Colonic mucosa (tissue), 4 donors: ENCODE measurements around the gene DNAJC11. TPM values are rescaled to one million over a fixed set of nuclear protein-coding genes. Genes with fewer than 3 reads are reported as not detected.

ENCODE experiments used
- DNase-seq: peaks from one replicate; pipeline ENCODE4 v3.0.0-alpha.2; 2020
- H3K27ac ChIP-seq: fragments of 200-600 bp; one replicate; pipeline ENCODE4 v1.8.0; 2021
- H3K27me3 ChIP-seq: fragments of 200-600 bp; one replicate; pipeline ENCODE4 v1.8.0; 2021
- H3K36me3 ChIP-seq: fragments of 200-600 bp; one replicate; pipeline ENCODE4 v1.8.0; 2021
- H3K4me1 ChIP-seq: fragments of 200-600 bp; one replicate; pipeline ENCODE4 v1.8.0; 2021; ENCODE audit warnings: mild to moderate bottlenecking
- H3K4me3 ChIP-seq: fragments of 200-600 bp; one replicate; pipeline ENCODE4 v1.8.0; 2021
- H3K9ac ChIP-seq, 2 donors: one replicate each; pipeline ENCODE4 v1.7.0; 2013; ENCODE audit warnings: control low read depth in 2 of 2, low read depth in 2 of 2, low read length in 2 of 2
- H3K9me3 ChIP-seq: fragments of 200-600 bp; one replicate; pipeline ENCODE4 v1.8.0; 2021
- intact Hi-C: fragments of 100-400 bp; cut with DNase I; formaldehyde crosslinking; loops from one replicate; pipeline ENCODE4 v1.14.1; 2022
- total RNA-seq, 2 donors: library from RNA; stranded (reverse); fragmentation: NEBNext Ultra II Directional in 1 of 2; extraction: Animal tissue kit (Norgen Biotek cat#: 25700) in 1 of 2; gene quantifications; one replicate each; pipeline ENCODE4 v1.2.1, GENCODE V29; 2021
- TF ChIP-seq, protein P1 (sequence below): fragments of 200-600 bp; IDR thresholded peaks from one replicate; pipeline ENCODE4 v1.8.0; 2022; ENCODE audit warnings: antibody characterized with exemption, mild to moderate bottlenecking
- donor health status: healthy.
- donor health status: DM: no; HTN: no; CAD: no.
- donor health status: DM: no; HTN: no; CAD: no.

Gene DNAJC11
- total RNA-seq, 2 donors from 2014 or later: 70.1 to 107 TPM

GRCh38 chr1:6613361-6614018, 88.1 kb downstream of the DNAJC11 start, which contains the start of gene PHF13:
Gene PHF13 (plus strand): TSS chr1:6613731. CDS start chr1:6614067, 336 bp downstream.
- intact Hi-C loops: no loop called here
- H3K36me3 ChIP-seq: no peaks in the 10 kb centered on the region
- peak; percentile 99 for DNase-seq
- H3K4me1 ChIP-seq: peaks cover 3% of the 10 kb centered on the region
- H3K27ac ChIP-seq: peak within 1 kb of the TSS; percentile 93
- H3K4me3 ChIP-seq: peak within 1 kb of the TSS; percentile 95
- peak within 1 kb of the TSS; percentile 72 to 86 for H3K9ac ChIP-seq
- no peaks in the 10 kb centered on the region for H3K27me3 ChIP-seq
- TF ChIP-seq, protein P1, sequence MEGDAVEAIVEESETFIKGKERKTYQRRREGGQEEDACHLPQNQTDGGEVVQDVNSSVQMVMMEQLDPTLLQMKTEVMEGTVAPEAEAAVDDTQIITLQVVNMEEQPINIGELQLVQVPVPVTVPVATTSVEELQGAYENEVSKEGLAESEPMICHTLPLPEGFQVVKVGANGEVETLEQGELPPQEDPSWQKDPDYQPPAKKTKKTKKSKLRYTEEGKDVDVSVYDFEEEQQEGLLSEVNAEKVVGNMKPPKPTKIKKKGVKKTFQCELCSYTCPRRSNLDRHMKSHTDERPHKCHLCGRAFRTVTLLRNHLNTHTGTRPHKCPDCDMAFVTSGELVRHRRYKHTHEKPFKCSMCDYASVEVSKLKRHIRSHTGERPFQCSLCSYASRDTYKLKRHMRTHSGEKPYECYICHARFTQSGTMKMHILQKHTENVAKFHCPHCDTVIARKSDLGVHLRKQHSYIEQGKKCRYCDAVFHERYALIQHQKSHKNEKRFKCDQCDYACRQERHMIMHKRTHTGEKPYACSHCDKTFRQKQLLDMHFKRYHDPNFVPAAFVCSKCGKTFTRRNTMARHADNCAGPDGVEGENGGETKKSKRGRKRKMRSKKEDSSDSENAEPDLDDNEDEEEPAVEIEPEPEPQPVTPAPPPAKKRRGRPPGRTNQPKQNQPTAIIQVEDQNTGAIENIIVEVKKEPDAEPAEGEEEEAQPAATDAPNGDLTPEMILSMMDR: no peak
- H3K9me3 ChIP-seq: no peaks in the 10 kb centered on the region

- peak overlapping the region; percentile 93 for H3K27ac ChIP-seq
- H3K36me3 ChIP-seq: no peaks in the 10 kb centered on the region
- peak overlapping the region; percentile 95 for H3K4me3 ChIP-seq
- intact Hi-C loops: no loop called here
- peak overlapping the region; percentile 72 to 80 for H3K9ac ChIP-seq
- H3K27me3 ChIP-seq: no peaks in the 10 kb centered on the region
- H3K9me3 ChIP-seq: no peaks in the 10 kb centered on the region
- DNase-seq: peak; percentile 65
- TF ChIP-seq, protein P1: no peak
- peaks cover 3% of the 10 kb centered on the region for H3K4me1 ChIP-seq
These were observed 88.8 kb downstream of the DNAJC11 start for GRCh38 chr1:6612641-6613360.

DNA sequence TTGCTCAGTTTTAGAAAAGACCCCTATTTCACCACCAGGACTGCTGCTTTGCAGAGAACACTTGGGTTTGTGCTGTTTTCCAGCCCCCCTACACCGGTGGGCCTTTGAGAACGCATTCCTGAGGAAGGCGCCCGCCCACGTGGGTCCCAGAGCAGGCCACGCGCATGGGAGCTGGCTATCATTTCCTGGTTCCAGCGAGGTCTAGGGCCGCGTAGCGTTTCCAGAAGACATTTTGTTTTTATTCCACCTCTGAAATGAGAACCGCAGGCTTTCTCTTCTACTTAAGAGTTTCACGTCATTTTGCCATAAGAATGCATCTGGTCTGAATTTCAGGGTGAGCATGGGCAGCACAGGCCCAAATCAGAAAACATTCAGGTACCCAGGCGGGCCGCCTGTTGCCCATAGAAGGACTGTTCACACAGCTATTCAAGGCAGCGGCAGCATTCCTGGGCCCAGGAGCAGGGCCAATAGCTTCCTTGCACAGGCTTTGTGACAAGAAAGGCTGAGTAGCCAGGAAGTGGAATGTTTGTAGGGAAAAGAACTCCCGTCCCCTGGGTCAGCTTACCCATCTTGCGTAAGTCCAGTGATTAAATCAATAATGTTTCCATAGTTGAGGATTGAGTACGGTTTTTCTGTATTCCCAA, 97.6 kb downstream of the DNAJC11 start:
- Histone ChIP-seq H3K27ac (peak overlapping the region; percentile 94), H3K9me3 (no peaks in the 10 kb centered on the region), H3K36me3 (no peaks in the 10 kb centered on the region), H3K27me3 (no peaks in the 10 kb centered on the region), H3K4me3 (peak overlapping the region; percentile 94), H3K4me1 (peaks cover 5% of the 10 kb centered on the region), H3K9ac (peak overlapping the region; percentile 91 to 95)
- TF ChIP-seq, protein P1: no peak
- intact Hi-C loops: no loop called here
- no peak for DNase-seq

DNA sequence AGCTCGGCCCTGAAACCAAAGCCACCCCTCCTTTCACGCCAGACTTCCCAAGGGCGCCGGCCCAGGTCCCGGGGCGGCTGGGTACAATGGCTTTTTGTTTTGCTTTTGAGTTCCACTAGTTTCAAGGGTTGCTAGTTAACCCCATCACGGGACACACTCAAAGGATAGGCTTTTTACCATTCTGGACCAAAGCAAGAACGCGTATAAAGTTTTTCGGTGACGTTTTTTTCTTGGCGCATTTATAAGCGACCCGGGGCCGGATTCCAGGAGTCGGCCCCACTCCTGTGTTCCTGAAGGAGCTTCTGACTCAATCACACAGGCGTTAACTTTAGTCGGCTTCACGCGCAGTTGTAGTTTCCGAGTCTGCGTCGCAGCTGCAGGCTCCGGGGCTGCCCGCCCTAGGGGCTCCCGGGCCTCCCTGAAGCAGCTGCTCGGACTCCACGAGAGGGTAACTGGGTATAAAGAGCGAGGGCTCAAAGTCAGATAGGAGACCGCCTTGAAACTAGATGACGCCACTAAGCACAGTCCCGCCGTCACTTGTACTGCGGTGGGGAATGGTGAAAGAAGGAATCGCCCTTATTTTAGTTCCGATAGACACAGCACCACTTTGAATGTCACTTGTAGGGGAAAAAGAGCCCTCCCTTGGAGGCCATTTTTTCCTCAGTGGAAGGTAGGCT, 98.2 kb downstream of the DNAJC11 start:
- H3K27ac ChIP-seq: peak overlapping the region; percentile 94
- H3K9me3 ChIP-seq: no peaks in the 10 kb centered on the region
- DNase-seq: peak; percentile 59
- H3K4me1 ChIP-seq: peaks cover 5% of the 10 kb centered on the region
- H3K9ac ChIP-seq: peak overlapping the region; percentile 91 to 95
- intact Hi-C loops: no loop called here
- no peaks in the 10 kb centered on the region for H3K27me3 ChIP-seq
- TF ChIP-seq, protein P1: no peak
- peak overlapping the region; percentile 94 for H3K4me3 ChIP-seq
- no peaks in the 10 kb centered on the region for H3K36me3 ChIP-seq

DNA sequence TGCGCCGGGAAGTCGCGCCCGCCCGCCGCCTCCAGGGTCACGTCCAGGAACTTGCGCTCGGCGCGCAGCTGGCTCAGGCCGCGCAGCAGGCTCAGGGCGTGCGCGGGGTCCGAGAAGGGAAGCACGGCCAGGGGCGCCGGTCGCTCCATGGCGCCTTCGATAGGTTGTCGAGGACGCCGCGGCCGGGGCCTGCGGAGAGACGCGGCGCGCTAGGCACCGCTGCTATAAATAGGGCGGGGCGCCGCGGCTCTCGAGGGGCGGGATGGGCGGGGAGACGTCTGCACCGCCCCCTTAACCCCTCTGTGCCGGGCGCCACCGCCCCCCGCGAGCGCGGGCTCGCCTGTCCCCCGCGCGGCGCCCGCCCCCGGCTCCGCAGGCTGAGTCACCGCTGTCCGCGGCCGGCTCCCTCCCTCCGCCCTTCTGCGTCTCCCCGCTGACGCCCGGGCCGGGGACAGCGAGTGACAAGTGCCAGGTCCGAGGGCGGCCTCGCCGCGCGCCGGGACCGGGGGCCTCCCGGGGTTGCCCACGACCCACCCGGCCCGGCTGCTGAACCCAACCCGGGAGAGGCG, 98.9 kb downstream of the DNAJC11 start, which contains the start of gene KLHL21:
Gene KLHL21 (minus strand): TSS at position 201 of the 569 bp plus-strand sequence. CDS start 52 bp downstream, at position 149.
- no peaks in the 10 kb centered on the region for H3K9me3 ChIP-seq
- TF ChIP-seq, protein P1: no peak
- no peaks in the 10 kb centered on the region for H3K27me3 ChIP-seq
- intact Hi-C loops: no loop called here
- peak within 1 kb of the TSS; percentile 91 to 95 for H3K9ac ChIP-seq
- H3K4me1 ChIP-seq: peaks cover 5% of the 10 kb centered on the region
- peak within 1 kb of the TSS; percentile 94 for H3K4me3 ChIP-seq
- H3K36me3 ChIP-seq: no peaks in the 10 kb centered on the region
- peak within 1 kb of the TSS; percentile 94 for H3K27ac ChIP-seq
- DNase-seq: peak; percentile 82
